K562 (cell line): Measurements from ENCODE around the gene GPR39. TPM values are rescaled to one million over a fixed set of nuclear protein-coding genes. Genes with fewer than 3 reads are reported as not detected.

Source experiments
- ATAC-seq: fragments of 200-7000 bp; cut with Tn5 transposase; 3 replicates; pipeline ENCODE4 v1.9.1; 2020; ENCODE audit warnings: moderate library complexity
- BruUV-seq: library from RNA; stranded (reverse); fragments of 400-500 nt; replicated peaks from 2 replicates; lab custom pipeline; 2021; lab: Mats Ljungman, UMichigan
- CTCF ChIA-PET: fragments of 300-600 bp; formaldehyde crosslinking; extraction: SDS; loops from one replicate; lab custom pipeline; 2021; ENCODE audit warnings: low intra/inter-chr PET ratio; lab: Yijun Ruan, JAX
- POLR2A ChIA-PET: fragments of 300-600, 350-650 bp; sonication (Branson Sonifier 250); formaldehyde crosslinking; extraction: SDS; loops from one replicate; lab custom pipeline; 2021; ENCODE audit warnings: antibody characterized with exemption, inconsistent platforms; lab: Yijun Ruan, JAX
- DNase-seq, 4 experiments: peaks; one replicate each; pipeline versions ENCODE4 v3.0.0 to v3.0.0-alpha.2; 2011 to 2018; ENCODE audit warnings: low spot score in 3 of 4, mixed read lengths in 3 of 4; ENCODE audit errors: extremely low read depth in 1 of 4
- FAIRE-seq: peaks from 2 replicates; lab custom pipeline; 2011; peaks lifted over from hg19 to GRCh38; lab: Jason Lieb, UNC
- H2AFZ ChIP-seq: 2 replicates; pipeline ENCODE4 v1.6.0; 2011; ENCODE audit warnings: low read depth, low read length, control low read depth, inconsistent platforms
- H3K27ac ChIP-seq: fragments of 200-600 bp; 3 replicates; pipeline ENCODE4 v1.8.0; 2011; ENCODE audit warnings: low read depth, mild to moderate bottlenecking, control low read depth, inconsistent platforms, low read length, moderate library complexity, mixed read lengths; ENCODE audit errors: extremely low read depth
- H3K27me3 ChIP-seq, 2 experiments: fragments of 300-600 bp in 1 of 2; 2 replicates in 1 of 2; 3 replicates in 1 of 2; pipeline versions ENCODE4 v1.6.0 to v1.8.0; 2011; ENCODE audit warnings: inconsistent platforms in 2 of 2, low read length in 2 of 2, mild to moderate bottlenecking in 1 of 2, mixed read lengths in 1 of 2, moderate library complexity in 1 of 2; ENCODE audit not compliant: control insufficient read depth in 2 of 2, insufficient read depth in 2 of 2
- H3K36me3 ChIP-seq: fragments of 300-600 bp; 3 replicates; pipeline ENCODE4 v1.8.0; 2011; ENCODE audit warnings: mild to moderate bottlenecking, low read length, inconsistent platforms; ENCODE audit not compliant: control insufficient read depth, insufficient read depth
- H3K4me1 ChIP-seq, 2 experiments: fragments of 200-600 bp in 1 of 2; replicated peaks in 1 of 2; 2 replicates in 1 of 2; 3 replicates in 1 of 2; pipeline versions ENCODE4 v1.5.1 to v1.8.0; 2011; ENCODE audit warnings: inconsistent platforms in 2 of 2, low read length in 2 of 2, mild to moderate bottlenecking in 1 of 2, mixed read lengths in 1 of 2, moderate library complexity in 1 of 2; ENCODE audit not compliant: control insufficient read depth in 2 of 2, insufficient read depth in 2 of 2
- H3K4me2 ChIP-seq: 2 replicates; pipeline ENCODE4 v1.6.1; 2011; ENCODE audit warnings: low read length, control low read depth, inconsistent platforms, mixed read lengths; ENCODE audit not compliant: insufficient read depth
- H3K4me3 ChIP-seq: fragments of 200-600 bp; sonication (generic), shearing (Covaris generic); 2 replicates; pipeline ENCODE4 v1.5.1; 2016; ENCODE audit warnings: control low read depth, inconsistent platforms
- H3K79me2 ChIP-seq: fragments of 200-600 bp; 3 replicates; pipeline ENCODE4 v1.8.0; 2011; ENCODE audit warnings: low read length, inconsistent platforms; ENCODE audit not compliant: control insufficient read depth, insufficient read depth
- H3K9ac ChIP-seq, 2 experiments: 2 replicates each; pipeline versions ENCODE4 v1.6.0 to v1.6.1; 2011; ENCODE audit warnings: low read depth in 2 of 2, low read length in 2 of 2, control low read depth in 1 of 2, inconsistent platforms in 1 of 2, mild to moderate bottlenecking in 1 of 2, mixed read lengths in 1 of 2; ENCODE audit not compliant: insufficient read depth in 1 of 2
- H3K9me1 ChIP-seq: one replicate; pipeline ENCODE4 v1.6.0; 2011; ENCODE audit warnings: inconsistent platforms, mild to moderate bottlenecking, low read length, moderate library complexity; ENCODE audit not compliant: control insufficient read depth, insufficient read depth
- H3K9me3 ChIP-seq: replicated peaks from 2 replicates; pipeline ENCODE4 v1.5.1; 2011; ENCODE audit warnings: low read depth, low read length, inconsistent platforms; ENCODE audit not compliant: control insufficient read depth, insufficient read depth
- H4K20me1 ChIP-seq: replicated peaks from 2 replicates; pipeline ENCODE4 v1.6.1; 2011; ENCODE audit warnings: low read length, inconsistent platforms, mixed read lengths; ENCODE audit not compliant: control insufficient read depth, insufficient read depth
- ATF7 ChIP-seq: fragments of 450-650 bp; IDR thresholded peaks from 2 replicates; pipeline ENCODE4 v1.7.1; 2014; ENCODE audit warnings: mild to moderate bottlenecking, moderate library complexity
- KAT7 ChIP-seq: sonication (generic); formaldehyde crosslinking; IDR thresholded peaks from 2 replicates; pipeline ENCODE4 v1.8.0; 2022; ENCODE audit warnings: missing genetic modification reagents, mild to moderate bottlenecking, borderline replicate concordance
- RBM39 ChIP-seq: fragments of 200-400 bp; formaldehyde crosslinking; optimal IDR thresholded peaks from 2 replicates; pipeline ENCODE3; 2018; ENCODE audit warnings: low read depth, low read length
- ZNF512 ChIP-seq: IDR thresholded peaks from 2 replicates; pipeline ENCODE4 v1.6.1; 2016; ENCODE audit warnings: missing genetic modification characterization, missing compliant biosample characterization
- WGBS: fragments of 100-300 bp; shearing (Covaris generic); methylation state at CpG from one replicate; pipeline ENCODE4 v1.1.6; 2016; ENCODE audit warnings: low coverage, mixed read lengths; ENCODE audit not compliant: insufficient coverage; ENCODE audit errors: missing lambda C conversion rate; 5-methylcytosine and 5-hydroxymethylcytosine counted together
- in situ Hi-C: fragments of 300-500 bp; cut with MboI; formaldehyde crosslinking; loops from 4 replicates; pipeline ENCODE4 v1.15.0; 2018; ENCODE audit warnings: inconsistent platforms, mixed read lengths
- intact Hi-C: fragments of 100-400 bp; cut with micrococcal nuclease; formaldehyde crosslinking; loops from 2 replicates; pipeline ENCODE4 v1.14.2; 2022
- polyA plus RNA-seq, 8 experiments: library from polyadenylated mRNA; depleted of rRNA in 4 of 8; stranded (reverse) in 5 of 8; unstranded in 3 of 8; fragments of >200 nt; fragmentation: Nextera tagmentation in 2 of 8; fragmentation: Illumina TruSeq in 1 of 8; extraction: Ambion mirVana in 2 of 8; extraction: Trizol in 1 of 8; gene quantifications; 2 replicates each; pipeline versions ENCODE4 v1.2.1 to v1.2.3, GENCODE V29; 2011 to 2014; ENCODE audit warnings: inconsistent platforms in 1 of 8, missing spikeins in 1 of 8
- total RNA-seq, 7 experiments: library from RNA; depleted of rRNA in 6 of 7; stranded (reverse); fragments of >200 nt in 6 of 7; fragmentation: Illumina TruSeq in 2 of 7; extraction: Trizol in 2 of 7; gene quantifications; 2 replicates each; pipeline versions ENCODE4 v1.2.1 to v1.2.3, GENCODE V29; 2011 to 2021; ENCODE audit warnings: low replicate concordance in 1 of 7

GPR39 gene
- total and polyA plus RNA-seq, 9 of the 15 experiments (the other 6 are each of a cell fraction or from before 2014, with no cell fraction given) = 0.04 TPM; not detected in 8

GRCh38 chr2:132627536-132627935 is 210.9 kb downstream of the GPR39 start:
- H3K36me3 ChIP-seq = no peaks in the 10 kb centered on the region
- no peak for FAIRE-seq
- BruUV-seq = no TSS peak
- in situ Hi-C loops = no loop called here
- no peak overlapping the region for H3K4me2 ChIP-seq
- POLR2A ChIA-PET = no interaction called here
- H4K20me1 ChIP-seq = no peaks in the 10 kb centered on the region
- intact Hi-C loops = no loop called here
- TF ChIP-seq KAT7 (no peak), ZNF512 (tag) (no peak), ATF7 (no peak), RBM39 (no peak)
- TF ChIP-seq, all 486 proteins: peak for 0
- 0% methylated on average over 1 of the region's 3 CpGs for WGBS
- DNase-seq (no peak), ATAC-seq (no peak)
- no peak overlapping the region for H3K9ac ChIP-seq
- no peaks in the 10 kb centered on the region for H3K4me1 ChIP-seq
- H3K27ac ChIP-seq = no peak overlapping the region
- no peaks in the 10 kb centered on the region for H3K9me1 ChIP-seq
- no peaks in the 10 kb centered on the region for H3K9me3 ChIP-seq
- H3K4me3 ChIP-seq = no peak overlapping the region
- no peak overlapping the region for H2AFZ ChIP-seq
- H3K79me2 ChIP-seq = no peaks in the 10 kb centered on the region
- CTCF ChIA-PET = no interaction called here
- no peaks in the 10 kb centered on the region for H3K27me3 ChIP-seq
